HG03342 (cell line): ENCODE measurements around the gene PITPNM3.

Experiments used
- ATAC-seq: cut with Tn5 transposase; IDR thresholded peaks from one replicate; pipeline ENCODE4 v1.9.1; 2021; ENCODE audit warnings: mild to moderate bottlenecking, moderate library complexity; ENCODE audit not compliant: unreplicated experiment

Gene PITPNM3

DNA sequence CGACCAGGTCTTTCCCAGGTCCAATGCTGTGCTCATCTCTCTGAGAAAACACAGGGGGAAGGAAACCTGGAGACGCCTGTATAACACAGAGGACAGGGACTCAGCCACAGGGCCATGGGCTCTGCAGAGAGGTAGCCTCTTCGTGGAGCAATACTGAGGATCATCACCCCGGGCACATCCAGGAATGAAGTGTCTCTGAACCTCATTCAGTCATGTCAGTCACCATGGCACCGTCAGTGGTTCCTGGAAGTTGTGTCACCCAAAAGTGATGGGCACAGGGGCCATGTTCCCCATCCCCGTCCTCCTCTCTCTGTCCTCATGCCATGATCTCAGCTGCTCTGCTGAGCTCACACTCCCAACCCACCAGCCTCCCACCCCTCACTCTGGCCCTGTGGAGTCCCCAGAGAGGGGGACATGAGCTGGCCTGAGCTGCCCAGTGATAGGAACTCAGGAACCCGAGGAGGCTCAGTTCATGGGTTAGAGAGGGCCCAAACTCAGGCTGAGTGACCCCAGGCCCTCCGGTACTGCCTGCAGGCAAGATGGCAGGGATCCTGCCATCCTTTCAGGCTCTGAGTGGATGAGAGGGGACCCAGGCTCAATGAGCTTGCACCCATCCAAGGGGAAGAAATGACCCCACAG, 53.4 kb downstream of the PITPNM3 start:
- no peak for ATAC-seq

DNA sequence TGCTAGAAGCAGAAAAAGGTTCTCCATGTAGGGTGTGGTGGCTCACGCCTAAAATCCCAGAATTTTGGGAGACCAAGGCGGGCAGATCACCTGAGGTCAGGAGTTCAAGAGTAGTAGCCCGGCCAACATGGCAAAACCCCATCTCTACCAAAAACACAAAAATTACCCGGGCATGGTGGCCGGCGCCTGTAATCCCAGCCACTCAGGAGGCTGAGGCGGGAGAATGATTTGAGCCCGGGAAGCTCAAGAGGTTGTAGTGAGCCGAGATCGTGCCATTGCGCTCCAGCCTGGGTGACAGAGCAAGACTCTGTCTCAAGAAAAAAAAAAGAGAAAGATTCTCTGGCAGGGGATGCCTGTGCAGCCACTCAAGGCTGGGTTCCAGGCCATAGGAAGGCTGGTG, 54.2 kb downstream of the PITPNM3 start:
- no peak for ATAC-seq

DNA sequence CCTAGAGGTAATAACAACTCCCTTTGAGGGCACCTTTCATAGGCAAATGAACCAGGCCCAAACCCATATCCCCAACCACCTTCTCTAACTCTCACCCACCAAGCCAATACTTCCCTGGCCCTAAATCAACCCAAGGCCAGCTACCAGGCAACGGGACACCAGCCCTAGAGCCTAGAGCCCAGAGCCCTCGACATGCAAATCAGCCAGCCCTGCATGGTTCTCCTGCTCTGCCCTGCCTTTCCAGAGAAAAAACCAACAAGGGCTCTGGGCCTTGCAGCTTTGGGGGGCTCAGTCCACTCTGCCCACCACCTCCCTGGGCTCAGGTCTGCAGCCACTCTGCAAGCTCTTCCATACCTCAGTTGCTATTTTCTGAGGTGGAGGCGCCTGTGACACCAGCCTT, 55.0 kb downstream of the PITPNM3 start:
- no peak for ATAC-seq

DNA sequence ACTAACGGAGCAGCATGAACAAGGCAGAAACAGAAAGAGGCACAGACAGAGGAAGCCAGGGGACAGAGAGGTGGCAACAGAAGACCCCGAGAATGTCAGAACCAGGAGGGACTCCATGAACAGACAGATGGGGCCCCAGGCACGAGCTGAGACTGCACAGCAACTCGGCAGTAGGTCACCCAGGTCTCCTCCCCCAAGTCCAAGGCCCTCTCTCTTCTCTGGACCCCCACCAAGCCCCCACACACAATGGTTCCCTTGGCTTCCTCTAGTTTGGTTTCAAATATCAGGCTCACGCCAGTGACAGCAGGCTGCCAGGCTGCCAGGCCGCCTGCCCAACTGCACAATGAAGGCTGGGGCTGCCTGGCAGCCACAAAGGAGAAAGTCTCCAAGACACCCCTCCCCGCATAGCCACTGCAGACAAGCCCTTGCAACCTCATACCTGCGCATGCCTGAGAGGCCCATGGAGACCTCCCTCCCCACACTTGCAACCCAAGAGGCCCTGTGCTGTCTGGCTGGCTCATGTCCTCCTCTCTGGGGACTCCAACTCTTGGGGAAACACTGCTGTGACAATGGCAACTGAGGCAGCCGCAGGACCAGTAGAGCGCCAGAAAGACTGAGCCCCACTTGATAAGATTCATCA, 57.3 kb downstream of the PITPNM3 start:
- ATAC-seq: no peak

DNA sequence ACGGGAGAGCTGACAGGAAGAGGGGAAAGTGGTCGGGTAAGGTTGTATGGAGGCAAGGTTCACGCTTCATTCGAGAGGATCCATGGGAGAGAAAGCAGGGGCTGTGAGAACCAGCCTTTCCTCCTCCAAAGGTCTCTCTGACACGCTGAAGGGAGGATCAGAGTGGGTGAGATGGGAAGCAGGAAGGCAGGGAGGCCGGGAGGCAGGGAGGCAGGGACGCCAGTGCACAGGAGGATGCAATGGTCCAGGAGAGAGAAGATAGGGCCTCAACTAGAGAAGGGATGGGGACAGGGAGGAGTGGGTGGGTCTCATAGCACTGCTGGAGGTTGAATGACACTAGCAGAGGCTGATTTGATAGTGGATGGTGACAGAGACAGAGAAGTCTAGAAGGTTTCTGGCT, 58.0 kb downstream of the PITPNM3 start:
- ATAC-seq: no peak

DNA sequence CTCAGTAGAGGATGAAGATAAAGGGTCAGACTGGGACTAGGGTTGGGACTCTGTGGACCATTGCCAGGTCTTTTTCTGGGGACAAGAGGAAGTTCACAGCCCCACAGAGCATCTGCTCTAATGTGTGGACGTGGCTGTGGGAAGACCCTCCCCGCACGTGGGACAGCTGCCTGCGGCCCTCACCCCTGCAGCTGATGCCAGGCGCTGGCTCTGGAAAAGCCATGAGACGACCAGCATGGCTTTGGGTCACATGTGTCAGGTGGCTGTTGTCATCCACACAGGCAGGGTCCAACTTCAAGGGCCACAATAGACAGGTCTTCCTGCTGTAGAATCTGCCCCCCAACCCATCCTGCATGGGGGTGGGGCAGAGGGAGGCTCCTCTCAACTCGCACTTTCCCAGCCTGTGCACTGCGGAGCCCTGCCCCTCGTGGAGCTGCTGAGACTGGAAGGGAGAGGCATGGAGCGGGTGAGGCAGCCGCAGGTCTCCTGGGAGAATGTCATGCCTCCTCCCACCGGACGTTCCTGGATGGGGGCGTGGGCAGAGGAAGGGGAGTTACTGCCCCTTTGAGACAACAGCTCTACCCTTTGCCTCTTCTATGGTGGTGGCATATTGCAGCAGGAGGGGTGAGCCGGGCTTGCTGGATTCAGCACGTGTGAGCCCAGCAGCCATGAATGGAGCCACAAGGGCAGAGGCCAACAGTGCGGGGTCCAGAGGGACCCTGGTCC, 58.7 kb downstream of the PITPNM3 start:
- ATAC-seq: no peak

DNA sequence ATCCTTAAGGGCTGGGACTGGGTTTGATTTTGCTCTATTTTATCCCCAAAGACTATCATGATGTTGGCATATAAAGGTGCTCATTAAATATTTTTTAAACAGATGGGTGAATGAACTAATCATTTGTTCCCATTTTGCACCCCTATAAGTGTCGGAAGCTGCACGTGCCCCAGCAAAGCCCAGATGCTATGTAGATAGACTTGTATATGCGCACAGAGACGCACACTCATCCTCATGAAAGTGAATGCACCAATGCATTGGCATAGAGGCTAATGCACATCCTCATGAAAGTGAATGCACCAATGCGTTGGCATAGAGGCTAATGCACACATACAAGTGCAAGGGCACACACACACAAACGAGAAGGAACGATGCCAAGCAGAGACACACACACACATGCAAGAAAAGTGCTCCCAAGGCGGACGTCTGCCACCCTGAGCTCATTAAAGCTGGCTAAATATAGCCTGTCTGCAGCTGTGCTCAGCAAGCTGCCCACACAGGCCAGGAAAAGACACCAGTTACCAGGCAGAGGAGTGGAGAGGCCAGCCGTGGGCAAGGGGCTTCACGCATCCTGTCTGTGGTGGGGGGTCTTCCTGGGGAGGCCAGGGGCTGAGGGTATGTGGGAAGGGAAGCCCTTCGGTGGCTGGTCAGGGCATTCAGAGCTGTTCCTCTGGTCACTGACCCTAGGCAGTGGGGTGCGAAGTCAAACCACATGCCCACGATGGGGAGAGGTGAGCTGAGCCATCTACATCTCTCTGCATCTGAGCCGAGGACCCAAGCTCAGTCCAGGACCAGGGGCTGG, 59.5 kb downstream of the PITPNM3 start:
- ATAC-seq: no peak

DNA sequence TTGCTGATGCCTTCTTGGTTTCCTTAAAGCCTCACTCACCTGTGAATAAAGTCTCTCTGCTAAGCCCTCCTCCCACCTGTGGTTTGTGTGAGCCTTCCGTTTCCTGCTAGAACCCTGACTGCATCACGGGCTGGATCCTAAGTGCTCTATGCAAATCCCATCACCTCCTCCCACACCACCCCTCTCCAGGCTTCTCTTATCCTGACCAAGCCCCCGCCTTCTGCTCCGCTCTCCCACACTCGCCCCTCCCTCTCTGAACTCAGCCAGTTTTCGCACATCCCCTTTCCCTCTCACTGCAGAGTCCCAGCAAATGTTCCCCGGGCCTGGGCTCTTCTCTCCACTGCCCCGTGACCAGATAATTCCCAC, 60.3 kb downstream of the PITPNM3 start:
- ATAC-seq: no peak

DNA sequence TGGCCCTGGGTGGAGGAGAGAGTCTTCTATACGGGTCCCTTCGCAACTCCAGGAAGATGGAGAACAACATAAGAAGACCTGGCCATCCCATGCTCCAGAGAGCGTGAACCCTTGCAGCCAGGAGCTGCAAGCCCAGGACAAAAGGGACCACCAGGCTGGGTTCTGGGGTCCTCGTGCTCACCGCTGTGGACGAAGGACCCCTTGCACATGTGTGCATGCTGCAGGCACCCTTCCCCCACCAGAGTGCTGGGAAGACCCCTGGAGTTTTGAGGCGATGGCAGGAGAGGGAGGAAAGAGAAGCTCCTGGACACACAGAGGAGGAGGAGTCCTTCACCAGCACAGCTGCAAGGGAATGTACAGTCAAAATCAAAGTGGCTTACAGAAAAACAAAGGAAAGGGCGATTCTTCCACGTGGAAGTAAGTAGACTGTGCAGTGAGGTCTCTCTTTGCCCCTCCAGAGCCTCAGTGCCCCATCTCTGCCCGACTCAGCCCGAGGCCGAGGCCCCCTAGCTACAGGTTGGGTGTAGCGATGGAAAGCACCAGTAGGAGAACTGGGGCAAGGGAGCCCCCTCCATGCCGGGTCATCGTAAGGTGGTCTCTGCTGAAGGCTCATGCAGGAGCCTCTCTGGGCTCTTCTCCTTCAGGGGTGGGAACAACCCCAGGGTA, 60.8 kb downstream of the PITPNM3 start:
- no peak for ATAC-seq

DNA sequence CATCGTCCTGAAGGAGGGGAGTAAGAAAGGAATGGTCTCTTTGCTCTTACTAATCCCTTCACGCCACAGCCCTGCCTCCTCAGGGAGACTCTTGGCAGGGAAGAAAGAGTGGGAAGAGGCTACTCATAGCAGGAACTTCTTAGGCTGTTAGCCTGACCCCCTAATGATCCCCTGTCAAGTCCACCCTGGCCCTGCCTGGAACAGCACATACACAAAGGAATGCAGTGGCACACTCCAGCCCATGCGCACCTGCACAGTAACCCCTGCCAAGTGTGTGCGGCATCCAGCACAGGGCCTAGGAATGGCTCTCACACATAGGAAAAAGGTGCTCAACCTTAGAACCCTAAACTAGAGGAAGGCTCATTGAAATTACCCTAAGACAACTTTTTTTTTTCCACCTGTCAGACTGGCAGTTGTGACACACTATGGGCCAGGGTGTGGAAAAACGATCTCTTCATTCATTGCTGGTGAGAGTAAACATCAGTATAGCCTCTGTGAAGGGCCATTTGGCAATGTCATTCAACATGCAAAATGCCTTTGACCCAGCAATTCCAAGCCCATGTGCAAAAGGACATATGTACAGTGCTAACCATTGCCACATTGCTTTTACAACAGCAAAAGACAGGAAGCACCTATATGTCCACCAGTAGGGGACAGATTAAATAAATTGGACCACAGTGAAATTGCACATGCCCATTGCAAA, 62.0 kb downstream of the PITPNM3 start:
- ATAC-seq: no peak

DNA sequence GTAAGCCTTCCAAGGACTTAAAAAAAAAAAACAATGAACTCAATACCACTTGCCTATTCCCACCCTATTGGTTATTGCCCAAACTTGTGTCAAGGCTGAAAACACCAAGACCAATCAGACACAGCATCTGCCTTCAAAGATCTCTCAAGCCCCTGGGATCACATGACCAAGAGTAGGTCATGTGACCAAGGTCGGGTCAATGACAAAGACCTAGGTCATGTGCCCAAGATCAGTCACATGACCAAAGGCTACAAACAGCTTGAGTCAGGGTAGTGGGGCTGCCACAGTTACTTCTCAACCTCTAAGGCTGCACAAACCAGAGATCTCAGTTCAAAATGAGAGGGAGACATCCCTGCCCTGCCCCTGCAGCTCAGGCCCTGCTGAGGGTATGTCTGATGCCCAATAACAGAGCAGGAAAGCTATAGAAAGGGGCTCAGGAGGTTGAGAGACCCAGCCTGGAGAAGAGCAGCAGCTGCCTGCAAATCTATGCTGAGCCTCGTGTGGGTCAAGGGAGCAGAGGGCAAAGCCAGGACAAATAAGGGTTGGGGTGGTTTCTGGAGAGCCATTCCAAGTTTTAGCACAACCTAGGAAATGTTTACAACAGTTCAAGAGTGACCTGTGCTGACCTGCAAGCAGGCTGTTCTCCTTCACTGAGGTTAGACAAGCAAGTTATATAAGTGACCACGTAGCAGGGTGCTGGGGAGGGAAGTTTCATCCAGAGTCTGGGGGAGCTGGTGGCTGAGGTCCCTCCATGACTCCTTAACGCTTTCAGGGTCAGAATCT, 63.3 kb downstream of the PITPNM3 start:
- ATAC-seq: no peak

DNA sequence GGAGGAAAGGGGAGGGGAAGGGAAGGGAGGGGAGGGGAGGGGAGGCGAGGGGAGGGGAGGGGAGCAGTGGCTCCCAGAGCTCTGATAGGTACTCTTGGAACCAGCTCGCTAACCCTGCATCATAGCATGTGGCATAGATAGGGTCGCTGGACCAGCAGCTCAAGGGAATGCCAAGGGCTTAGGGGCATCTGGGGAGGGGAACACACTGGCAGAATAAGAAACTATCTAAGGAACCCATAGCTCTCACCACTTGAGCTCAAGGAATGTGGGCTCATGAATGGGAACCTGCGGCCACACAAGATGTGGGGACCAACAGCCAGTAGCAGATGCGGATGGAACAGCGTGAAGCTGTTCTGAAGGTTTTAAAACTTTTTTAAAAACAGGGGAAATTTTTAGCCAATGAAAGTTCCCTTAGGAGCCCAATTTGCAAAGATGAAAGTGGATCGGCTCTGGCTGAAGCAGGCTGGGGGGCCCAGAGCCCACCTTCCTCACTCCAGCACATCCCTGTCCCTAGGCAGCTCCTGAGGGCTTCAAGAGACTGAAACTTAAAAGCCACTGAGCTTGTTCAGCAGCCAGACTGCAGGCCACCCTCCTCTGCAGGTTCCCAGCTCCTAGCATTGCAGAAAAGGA, 65.2 kb downstream of the PITPNM3 start:
- ATAC-seq: no peak

DNA sequence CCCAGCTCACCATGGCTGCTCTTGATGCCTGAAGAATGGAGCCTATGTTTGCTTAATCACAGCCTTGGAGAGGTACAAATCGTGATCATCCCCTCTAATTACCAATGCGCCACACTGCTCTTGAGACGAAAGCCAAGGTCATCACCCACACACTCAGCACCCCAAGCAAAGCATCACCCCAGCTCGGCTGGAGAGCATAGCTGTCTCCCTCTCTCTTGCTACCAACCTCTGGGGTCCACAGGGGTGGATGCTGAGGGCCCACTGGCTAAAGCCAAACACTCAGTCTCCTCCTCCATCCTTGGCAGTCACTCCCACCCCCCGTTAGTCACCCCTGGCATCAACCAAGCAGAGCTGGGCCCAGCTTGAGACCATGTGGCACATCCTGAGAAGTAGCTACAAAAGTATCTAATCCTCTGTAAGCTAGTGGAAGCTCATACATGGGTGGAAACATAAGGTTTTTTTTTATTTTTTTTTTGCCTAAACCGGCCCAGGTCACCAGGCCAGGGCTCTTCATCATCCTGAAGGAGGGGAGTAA, 67.3 kb downstream of the PITPNM3 start:
- ATAC-seq: no peak

DNA sequence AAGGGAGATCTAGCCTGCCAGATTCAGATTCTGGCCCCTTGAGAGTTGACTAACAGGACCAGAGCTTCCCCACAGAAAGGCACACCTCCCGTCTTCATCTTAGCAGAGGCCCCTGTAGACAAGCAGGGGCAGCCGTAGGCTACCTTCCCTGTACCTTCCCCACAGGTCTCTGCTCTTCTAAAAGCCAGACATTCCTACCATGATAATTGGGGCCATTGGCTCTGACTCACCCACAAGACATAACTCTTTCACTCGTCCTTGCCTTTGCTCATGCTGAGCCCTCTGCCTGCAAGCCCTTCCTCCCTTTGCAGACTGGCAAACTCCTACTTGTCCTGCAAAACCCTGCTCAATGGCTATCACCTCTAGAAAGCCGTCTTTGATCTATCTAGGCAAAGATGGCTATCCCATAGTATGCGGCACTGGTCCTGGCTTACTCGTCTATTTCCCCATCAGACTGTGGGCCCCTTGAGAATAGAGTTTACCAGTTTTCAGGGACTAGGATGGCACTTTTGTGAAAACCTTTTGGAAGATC, 68.3 kb downstream of the PITPNM3 start:
- ATAC-seq: no peak

DNA sequence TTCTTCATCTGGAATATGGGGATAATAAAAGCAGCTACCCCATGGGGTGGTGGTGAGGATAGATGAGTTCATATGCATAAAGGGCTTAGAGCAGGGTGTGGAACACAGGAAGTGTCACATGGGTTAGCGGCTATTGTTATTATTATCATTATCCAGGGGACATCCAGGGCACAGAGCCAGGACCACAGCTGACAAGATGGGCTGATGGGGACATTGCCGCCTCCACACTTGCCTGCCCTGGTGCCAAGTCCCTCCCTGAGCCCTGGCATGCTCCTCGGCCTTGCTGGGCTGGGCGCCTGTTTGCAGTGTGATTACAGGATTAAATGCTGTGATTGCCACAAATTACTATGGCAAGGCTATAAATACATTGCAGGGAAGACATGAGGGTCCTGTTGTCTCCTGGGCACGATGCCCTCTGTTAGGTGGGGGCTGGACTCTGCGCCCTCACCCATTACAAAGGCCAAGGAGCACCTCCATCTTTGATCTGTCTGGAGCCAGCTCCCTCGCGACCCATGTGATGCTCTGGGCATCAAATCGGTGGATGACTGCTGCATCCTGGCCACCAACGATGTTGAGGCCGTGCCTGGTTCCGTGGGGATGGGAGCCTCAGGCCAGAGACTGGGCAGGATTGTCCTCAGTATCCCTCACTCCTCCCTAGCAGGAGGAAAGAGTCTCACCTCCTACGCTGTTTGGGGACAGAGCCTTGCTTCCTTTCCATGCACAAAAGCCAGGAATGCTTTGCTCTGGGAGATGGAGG, 68.9 kb downstream of the PITPNM3 start:
- no peak for ATAC-seq

DNA sequence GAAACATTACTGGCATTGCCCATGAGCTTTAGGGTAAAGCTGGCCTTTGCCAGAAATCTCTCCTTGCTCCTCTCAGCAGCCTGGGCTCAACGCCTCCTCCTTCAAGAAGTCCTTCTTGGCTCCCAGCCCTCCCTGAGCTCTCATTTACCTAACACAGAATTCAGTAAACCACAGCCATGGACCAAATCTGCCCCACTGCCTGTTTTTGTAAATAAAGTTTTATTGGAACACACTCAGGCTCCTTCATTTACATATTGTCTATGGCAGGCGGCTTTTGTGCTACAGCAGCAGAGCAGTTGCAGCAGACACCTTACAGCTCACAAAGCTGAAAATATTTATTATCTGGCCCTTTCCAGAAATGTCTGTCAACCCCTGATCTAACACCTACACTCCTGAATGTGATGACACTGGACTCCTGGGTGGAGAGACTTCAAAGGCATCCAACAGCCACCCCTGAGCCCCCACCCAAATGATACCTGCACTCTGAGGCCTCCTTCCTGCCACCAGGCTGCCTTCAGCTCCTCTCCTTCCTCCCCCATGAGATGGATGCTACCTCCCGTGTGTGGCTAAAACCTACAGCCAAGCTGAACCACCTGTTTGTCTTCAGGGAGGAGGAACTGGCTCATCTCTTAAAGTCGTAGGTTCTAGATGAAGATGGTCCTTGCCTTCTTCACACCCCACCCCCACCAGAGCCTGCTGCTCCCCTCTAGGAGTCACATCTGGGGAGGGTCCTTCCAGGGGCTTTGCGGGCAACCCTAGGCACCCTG, 70.5 kb downstream of the PITPNM3 start:
- no peak for ATAC-seq

DNA sequence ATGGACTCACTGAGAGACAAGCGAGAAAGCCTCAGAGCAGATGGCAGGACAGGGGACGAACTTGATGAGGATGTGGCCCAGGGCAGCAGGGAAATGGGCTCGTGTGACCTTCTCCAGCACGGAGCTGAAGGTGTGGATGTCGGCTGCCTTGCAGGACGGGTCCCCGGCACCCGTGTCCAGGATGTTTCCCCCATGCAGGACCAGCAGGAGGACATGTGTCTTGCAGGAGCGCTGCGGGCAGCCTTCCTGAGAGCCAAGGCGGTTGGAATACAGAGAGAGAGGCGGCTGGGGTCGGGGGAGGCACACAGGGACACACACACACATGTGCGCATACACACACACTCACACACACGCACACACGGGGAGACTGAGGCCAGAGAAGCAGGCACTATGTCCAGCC, 72.8 kb downstream of the PITPNM3 start:
- no peak for ATAC-seq
